ENCODE results near the gene OPN5.
A peak's percentile ranks its signal among the peaks of the same experiment; 100 is the strongest.

The OPN5 gene

DNA sequence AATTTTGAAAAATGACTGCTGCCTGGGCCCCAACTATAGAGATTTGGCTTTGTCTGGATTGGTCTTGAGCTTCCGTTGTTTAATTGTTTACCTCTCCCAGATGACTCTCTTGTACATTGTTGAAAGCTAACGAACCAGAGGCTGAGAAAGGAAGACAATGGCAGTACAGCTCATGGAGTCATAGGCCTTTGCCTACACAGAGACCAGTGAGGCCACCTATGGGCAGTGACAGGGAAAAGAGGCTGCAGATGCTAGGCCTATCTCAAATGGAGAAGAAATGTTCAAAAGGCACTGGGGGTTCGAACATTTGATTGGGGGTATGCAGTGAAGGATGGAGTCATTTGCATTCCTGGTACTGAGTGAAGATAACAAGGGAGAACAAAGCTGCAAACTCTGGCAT, 29.1 kb downstream of the OPN5 start:
- H3K27ac ChIP-seq, result no peak overlapping the region
- TF ChIP-seq ZFX (IDR thresholded peaks at IDR 0.05; ENCODE audit: borderline replicate concordance), result no peak
- TF ChIP-seq, protein P1, sequence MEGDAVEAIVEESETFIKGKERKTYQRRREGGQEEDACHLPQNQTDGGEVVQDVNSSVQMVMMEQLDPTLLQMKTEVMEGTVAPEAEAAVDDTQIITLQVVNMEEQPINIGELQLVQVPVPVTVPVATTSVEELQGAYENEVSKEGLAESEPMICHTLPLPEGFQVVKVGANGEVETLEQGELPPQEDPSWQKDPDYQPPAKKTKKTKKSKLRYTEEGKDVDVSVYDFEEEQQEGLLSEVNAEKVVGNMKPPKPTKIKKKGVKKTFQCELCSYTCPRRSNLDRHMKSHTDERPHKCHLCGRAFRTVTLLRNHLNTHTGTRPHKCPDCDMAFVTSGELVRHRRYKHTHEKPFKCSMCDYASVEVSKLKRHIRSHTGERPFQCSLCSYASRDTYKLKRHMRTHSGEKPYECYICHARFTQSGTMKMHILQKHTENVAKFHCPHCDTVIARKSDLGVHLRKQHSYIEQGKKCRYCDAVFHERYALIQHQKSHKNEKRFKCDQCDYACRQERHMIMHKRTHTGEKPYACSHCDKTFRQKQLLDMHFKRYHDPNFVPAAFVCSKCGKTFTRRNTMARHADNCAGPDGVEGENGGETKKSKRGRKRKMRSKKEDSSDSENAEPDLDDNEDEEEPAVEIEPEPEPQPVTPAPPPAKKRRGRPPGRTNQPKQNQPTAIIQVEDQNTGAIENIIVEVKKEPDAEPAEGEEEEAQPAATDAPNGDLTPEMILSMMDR (IDR thresholded peaks at IDR 0.05), result peak; percentile 22; the same call in 1 of the 2 replicates

DNA sequence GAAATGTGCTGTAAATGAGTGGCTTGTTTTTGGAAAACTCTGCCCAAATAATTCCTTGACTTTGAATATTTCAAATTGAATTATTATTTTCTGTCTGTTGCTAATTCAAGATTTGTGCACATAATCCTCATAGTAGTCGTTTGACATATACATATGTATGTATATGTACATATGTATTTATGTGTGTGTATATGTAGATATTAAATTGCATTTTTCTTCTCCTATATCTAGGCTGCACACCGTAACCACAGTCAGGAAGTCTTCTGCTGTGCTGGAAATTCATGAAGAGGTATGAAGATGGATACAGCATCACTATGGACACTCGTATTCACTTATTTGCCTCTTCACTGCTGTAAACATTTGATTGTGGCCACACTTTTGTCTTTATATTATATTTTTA, 29.6 kb downstream of the OPN5 start:
- TF ChIP-seq, protein P1 (IDR thresholded peaks at IDR 0.05), result no peak
- TF ChIP-seq ZFX (IDR thresholded peaks at IDR 0.05; ENCODE audit: borderline replicate concordance), result no peak
- H3K27ac ChIP-seq, result no peak overlapping the region

DNA sequence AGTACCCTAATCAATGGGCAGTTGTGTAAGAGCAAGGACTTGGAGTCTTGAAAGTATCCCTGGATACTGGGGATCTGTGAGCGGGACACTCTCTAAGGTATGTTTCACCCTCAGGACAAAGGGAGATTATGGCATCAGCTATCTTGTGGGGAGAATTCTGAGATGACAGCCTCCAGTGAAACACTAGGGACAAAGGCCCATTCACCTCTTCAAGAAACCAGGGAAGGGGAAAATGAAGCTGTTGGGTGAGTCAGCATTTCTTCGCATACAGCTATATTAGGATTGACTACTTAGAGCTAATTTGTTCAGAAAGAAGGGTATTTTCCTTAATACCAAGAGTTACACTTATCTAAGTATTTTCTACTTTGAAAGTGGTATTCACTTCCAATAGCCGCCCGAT, 35.9 kb downstream of the OPN5 start:
- TF ChIP-seq, protein P1 (IDR thresholded peaks at IDR 0.05), result no peak
- TF ChIP-seq ZFX (IDR thresholded peaks at IDR 0.05; ENCODE audit: borderline replicate concordance), result no peak
- no peak overlapping the region for H3K27ac ChIP-seq

DNA sequence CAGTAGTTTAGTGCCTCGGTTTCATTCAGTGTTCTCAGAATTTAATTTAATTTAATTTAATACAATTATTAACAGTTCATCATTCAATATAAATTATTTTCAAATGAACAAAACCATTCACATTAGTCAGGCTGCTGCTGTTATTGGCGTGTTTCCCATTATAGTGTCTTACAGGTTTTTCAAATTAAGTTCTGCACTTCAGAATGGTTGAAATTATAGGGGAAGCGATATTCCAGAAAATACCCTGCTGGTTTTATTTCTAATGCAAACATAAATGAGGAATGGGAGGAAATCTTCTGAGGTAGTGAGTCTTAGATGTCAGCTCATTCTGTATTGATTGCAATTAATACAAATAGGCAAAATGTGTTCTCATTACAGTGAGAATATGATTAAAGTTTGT, 37.6 kb downstream of the OPN5 start:
- TF ChIP-seq, protein P1 (IDR thresholded peaks at IDR 0.05), result no peak
- no peak for TF ChIP-seq ZFX (IDR thresholded peaks at IDR 0.05; ENCODE audit: borderline replicate concordance)
- no peak overlapping the region for H3K27ac ChIP-seq

DNA sequence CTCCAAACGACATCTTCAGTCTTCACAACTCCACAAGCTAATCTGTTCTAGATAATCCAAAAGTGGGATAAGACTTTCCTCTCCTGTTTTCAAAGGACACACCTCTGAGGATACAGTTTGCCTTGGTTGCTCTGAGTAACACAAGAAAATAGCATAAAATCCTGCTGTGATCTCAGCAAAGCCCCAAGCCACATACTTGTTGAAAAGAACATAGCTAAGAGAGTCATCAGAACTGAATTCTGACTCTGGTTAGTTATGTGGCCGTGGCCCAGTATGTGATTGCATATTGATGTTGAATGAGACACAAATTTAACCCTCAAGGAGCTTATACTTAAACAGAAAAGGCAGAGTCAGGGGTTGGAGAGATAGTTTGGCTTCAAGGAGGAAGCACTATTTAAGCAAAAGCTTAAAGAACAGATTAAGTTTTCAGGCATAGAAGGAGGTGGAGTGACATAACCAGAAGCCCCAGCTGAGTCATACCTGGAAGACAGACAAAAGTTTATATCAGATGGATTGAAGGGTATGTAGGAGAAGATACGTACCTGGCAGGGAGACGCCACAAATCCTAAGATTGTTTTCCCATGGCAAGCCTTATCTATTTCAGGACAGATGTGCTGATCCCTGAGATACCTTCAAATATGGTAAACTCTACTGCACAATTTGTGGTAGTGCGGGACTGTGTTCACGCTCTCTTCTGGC, 41.2 kb downstream of the OPN5 start:
- H3K27ac ChIP-seq, result no peak overlapping the region
- TF ChIP-seq ZFX (IDR thresholded peaks at IDR 0.05; ENCODE audit: borderline replicate concordance), result no peak
- TF ChIP-seq, protein P1 (IDR thresholded peaks at IDR 0.05), result no peak

DNA sequence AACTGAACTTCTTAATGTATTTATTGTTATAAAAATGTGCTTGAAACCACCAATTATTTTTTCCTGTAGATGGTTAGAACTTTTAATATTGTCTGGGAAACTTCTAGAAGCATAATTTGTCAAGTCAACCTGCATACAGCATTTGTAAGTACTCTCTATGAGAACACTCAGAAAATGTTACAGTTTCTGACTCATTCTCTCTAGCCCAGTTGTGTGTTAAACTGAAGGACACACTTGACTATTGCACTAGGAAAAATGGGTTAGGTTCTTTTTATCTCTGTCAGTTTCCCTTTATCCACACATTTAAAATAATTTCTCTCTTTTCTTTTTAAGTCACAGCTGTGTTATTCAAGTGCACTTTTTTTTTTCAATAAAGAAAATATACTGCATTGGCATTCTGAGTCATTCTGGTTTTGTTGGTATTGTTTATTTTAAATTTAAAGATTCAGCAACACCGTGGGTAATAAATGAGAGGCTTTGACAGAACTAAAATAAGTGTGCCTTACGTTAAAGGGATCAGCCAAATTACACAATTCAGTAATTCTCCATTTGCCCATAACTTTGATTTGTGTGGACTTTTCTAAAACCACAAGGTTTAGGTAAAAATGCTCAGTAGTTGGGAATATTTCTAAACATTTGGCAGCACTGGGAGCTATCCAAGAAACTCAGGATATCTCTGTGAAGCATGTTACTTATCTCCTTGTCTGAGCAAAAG, 50.7 kb downstream of the OPN5 start:
- TF ChIP-seq, protein P1 (IDR thresholded peaks at IDR 0.05), result no peak
- no peak for TF ChIP-seq ZFX (IDR thresholded peaks at IDR 0.05; ENCODE audit: borderline replicate concordance)
- no peak overlapping the region for H3K27ac ChIP-seq

DNA sequence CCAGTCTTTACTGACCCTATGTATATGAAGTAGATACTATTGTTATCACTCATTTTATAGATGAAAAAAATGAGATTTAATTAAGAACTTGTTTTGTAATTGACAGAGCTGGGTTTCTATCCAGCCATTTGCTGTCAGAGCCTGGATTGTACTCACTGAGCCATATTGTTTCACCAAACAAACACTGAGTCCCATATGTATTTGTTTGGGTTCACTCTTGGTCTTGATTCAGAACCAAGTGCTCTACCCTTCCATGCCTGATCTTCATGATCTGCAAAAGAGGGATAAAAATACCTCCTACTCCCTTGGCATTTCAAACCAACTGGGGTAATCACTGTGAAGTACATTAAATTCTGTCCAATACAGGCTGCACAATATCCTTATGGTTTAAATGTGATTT, 52.4 kb downstream of the OPN5 start:
- H3K27ac ChIP-seq, result no peak overlapping the region
- TF ChIP-seq ZFX (IDR thresholded peaks at IDR 0.05; ENCODE audit: borderline replicate concordance), result no peak
- TF ChIP-seq, protein P1 (IDR thresholded peaks at IDR 0.05), result no peak
